Measurements from ENCODE around the gene TMEM200A.

TMEM200A gene

DNA sequence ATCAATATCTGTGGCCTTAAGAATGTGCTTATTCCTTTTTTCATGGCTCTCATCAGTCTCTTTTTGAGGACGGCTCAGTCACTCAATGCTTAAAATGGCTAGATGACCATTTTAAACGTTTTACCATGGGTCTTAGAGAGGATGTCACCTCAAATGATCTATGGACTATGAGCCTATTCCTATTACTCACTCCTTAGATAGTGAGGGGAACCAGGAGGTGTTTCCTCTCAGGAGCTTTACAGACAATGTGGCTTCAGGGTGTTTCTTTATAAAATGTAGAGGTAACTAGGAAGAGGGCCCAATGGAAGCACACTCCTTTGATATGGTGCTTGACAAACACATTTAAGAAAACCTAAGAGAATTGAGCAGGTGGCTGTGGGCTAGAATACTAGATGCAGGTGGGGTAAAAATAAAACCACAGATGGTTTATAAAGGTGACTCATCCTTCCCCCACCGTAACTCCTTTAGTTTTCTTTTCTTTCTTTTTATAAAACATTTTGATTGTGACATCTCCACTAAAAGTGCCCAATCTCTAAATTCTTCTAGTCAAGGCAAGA lies 1.5 kb upstream of the TMEM200A start:
- no peak overlapping the region for H3K4me2 ChIP-seq (ENCODE audit: low read length)
- H4K12ac ChIP-seq (ENCODE audit: low read depth, low read length): no peak overlapping the region
- H3K36me3 ChIP-seq (ENCODE audit: control insufficient read depth in 1 of 2, insufficient read depth in 2 of 2, low read length in 2 of 2): no peaks in the 10 kb centered on the region
- no peak overlapping the region for H3K23ac ChIP-seq (ENCODE audit: low read length)
- H3K27ac ChIP-seq (ENCODE audit: low read depth, low read length): no peak overlapping the region
- WGBS (ENCODE audit: extremely low coverage, insufficient coverage, insufficient read length): no CpG with 5 or more reads among the region's 3 CpGs
- H3K14ac ChIP-seq (ENCODE audit: low read length): no peak overlapping the region
- H4K8ac ChIP-seq (ENCODE audit: low read depth, low read length): no peak overlapping the region
- no peak overlapping the region for H2BK5ac ChIP-seq (ENCODE audit: low read depth, low read length, poor library complexity)
- no peak overlapping the region for H3K18ac ChIP-seq (ENCODE audit: low read length)
- no peak overlapping the region for H2AFZ ChIP-seq (ENCODE audit: insufficient read depth, low read length, poor library complexity)
- no peak for DNase-seq
- no peak overlapping the region for H2BK120ac ChIP-seq (ENCODE audit: insufficient read depth, low read length, poor library complexity)
- no peak overlapping the region for H4K91ac ChIP-seq (ENCODE audit: low read depth, low read length)
- H3K9me3 ChIP-seq (ENCODE audit: insufficient read depth, low read depth, low read length): no peaks in the 10 kb centered on the region
- no peak overlapping the region for H3K9ac ChIP-seq (ENCODE audit: low read length)
- no peaks in the 10 kb centered on the region for H3K79me1 ChIP-seq (ENCODE audit: low read length)
- no peak overlapping the region for H2AK5ac ChIP-seq (ENCODE audit: low read length)
- H3K27me3 ChIP-seq (ENCODE audit: insufficient read depth, low read length): peaks cover 5% of the 10 kb centered on the region
- peaks cover 0 to 5% of the 10 kb centered on the region in 2 experiments for H3K4me1 ChIP-seq (ENCODE audit: control insufficient read depth in 1 of 2, insufficient read depth in 2 of 2, low read length in 2 of 2)
- H3K79me2 ChIP-seq (ENCODE audit: control insufficient read depth, insufficient read depth, low read length, poor library complexity): no peaks in the 10 kb centered on the region
- H3K4ac ChIP-seq (ENCODE audit: low read depth, low read length): no peak overlapping the region
- no peak overlapping the region for H3K4me3 ChIP-seq (ENCODE audit: low read depth, low read length)
- no peak overlapping the region for H2BK12ac ChIP-seq (ENCODE audit: low read length)

DNA sequence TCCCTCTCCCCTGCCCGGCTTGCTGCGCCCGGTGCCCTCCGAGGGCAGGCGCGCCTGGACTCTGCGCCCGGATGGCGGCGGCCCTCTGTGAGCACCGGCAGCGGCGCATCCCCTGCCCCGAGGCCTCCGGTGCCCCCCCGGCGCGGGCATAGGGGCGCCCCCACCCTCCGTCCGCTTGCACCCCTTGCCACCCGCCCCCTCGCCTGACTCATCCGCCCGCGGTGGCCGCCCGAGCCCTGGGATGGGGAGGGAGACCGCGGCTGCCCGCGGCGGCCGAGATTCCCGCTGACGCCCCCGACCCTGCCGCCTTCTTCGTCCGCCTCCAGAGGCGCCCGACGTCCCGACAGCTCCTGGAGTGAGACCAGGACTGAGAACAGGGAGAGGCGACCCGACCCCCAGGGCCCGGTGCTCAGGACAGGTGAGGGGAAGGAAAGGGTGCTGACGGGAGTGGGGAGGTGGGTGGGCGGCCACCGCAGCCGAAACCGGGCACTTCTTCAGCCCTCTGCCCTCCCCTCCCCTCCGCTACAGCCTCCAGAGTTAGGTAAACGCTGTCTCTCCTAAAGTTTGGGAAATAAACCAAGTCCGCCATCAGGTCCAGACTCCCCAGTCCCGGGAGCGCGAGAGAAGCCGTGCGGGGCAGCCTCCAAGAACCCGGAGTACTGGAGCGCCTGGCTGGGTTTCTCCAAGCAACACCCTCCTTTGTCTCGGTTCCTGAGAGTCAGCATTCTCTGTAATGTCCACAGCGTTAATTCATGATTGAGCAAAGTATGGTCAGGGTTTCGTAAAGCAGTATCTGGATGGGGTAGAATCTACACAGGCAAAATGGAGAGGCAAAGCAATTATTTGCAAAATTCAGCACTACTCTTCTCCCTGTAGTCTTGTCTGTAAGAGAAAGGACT lies 539 bp downstream of the TMEM200A start:
- Histone ChIP-seq H3K27ac (ENCODE audit: low read depth, low read length) (no peak overlapping the region), H3K4me2 (ENCODE audit: low read length) (peak overlapping the region; percentile 88), H3K4me3 (ENCODE audit: low read depth, low read length) (peak overlapping the region; percentile 79), H2AK5ac (ENCODE audit: low read length) (no peak overlapping the region), H3K23ac (ENCODE audit: low read length) (no peak overlapping the region), H3K9ac (ENCODE audit: low read length) (peak overlapping the region; percentile 44), H3K36me3 (ENCODE audit: control insufficient read depth in 1 of 2, insufficient read depth in 2 of 2, low read length in 2 of 2) (no peaks in the 10 kb centered on the region), H3K14ac (ENCODE audit: low read length) (no peak overlapping the region), H4K12ac (ENCODE audit: low read depth, low read length) (no peak overlapping the region), H2BK120ac (ENCODE audit: insufficient read depth, low read length, poor library complexity) (no peak overlapping the region), H2AFZ (ENCODE audit: insufficient read depth, low read length, poor library complexity) (peak overlapping the region; percentile 17), H4K91ac (ENCODE audit: low read depth, low read length) (peak overlapping the region; percentile 39), H3K9me3 (ENCODE audit: insufficient read depth, low read depth, low read length) (no peaks in the 10 kb centered on the region), H2BK12ac (ENCODE audit: low read length) (no peak overlapping the region), H3K27me3 (ENCODE audit: insufficient read depth, low read length) (peaks cover 5% of the 10 kb centered on the region), H3K79me2 (ENCODE audit: control insufficient read depth, insufficient read depth, low read length, poor library complexity) (no peaks in the 10 kb centered on the region), H3K18ac (ENCODE audit: low read length) (no peak overlapping the region), H3K4ac (ENCODE audit: low read depth, low read length) (no peak overlapping the region), H2BK5ac (ENCODE audit: low read depth, low read length, poor library complexity) (no peak overlapping the region), H4K8ac (ENCODE audit: low read depth, low read length) (no peak overlapping the region), H3K79me1 (ENCODE audit: low read length) (no peaks in the 10 kb centered on the region), H3K4me1 (ENCODE audit: control insufficient read depth in 1 of 2, insufficient read depth in 2 of 2, low read length in 2 of 2) (peaks cover 0 to 5% of the 10 kb centered on the region in 2 experiments)
- peak in 1 of 2 donors; percentile 18 for DNase-seq
- no CpG with 5 or more reads among the region's 65 CpGs for WGBS (ENCODE audit: extremely low coverage, insufficient coverage, insufficient read length)

DNA sequence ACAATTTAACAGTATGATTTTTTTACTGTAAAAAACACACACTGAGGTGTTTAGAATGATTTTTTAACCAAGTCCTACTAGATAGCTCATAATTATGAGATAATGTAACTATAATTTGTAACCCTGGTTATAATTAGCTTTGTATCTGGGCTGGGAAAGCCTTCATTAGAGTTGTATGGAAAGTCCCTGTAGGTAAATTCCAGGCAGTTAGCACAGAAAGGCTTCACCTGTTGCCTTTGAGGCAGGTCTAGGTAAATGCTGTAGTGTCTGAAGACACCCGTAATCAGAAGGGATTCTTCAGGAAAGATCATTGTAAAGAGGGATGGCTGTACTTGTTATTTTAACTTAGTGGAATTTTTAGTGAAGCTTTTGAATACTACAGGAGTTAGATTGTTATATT lies 1.9 kb downstream of the TMEM200A start:
- H2BK5ac ChIP-seq (ENCODE audit: low read depth, low read length, poor library complexity): no peak overlapping the region
- no peak overlapping the region for H2AFZ ChIP-seq (ENCODE audit: insufficient read depth, low read length, poor library complexity)
- no peak overlapping the region for H3K4ac ChIP-seq (ENCODE audit: low read depth, low read length)
- H4K12ac ChIP-seq (ENCODE audit: low read depth, low read length): no peak overlapping the region
- DNase-seq: no peak
- peaks cover 0 to 5% of the 10 kb centered on the region in 2 experiments for H3K4me1 ChIP-seq (ENCODE audit: control insufficient read depth in 1 of 2, insufficient read depth in 2 of 2, low read length in 2 of 2)
- no peak overlapping the region for H2AK5ac ChIP-seq (ENCODE audit: low read length)
- H3K14ac ChIP-seq (ENCODE audit: low read length): no peak overlapping the region
- H2BK12ac ChIP-seq (ENCODE audit: low read length): no peak overlapping the region
- H3K27ac ChIP-seq (ENCODE audit: low read depth, low read length): no peak overlapping the region
- no peak overlapping the region for H2BK120ac ChIP-seq (ENCODE audit: insufficient read depth, low read length, poor library complexity)
- no peaks in the 10 kb centered on the region for H3K9me3 ChIP-seq (ENCODE audit: insufficient read depth, low read depth, low read length)
- no peak overlapping the region for H3K18ac ChIP-seq (ENCODE audit: low read length)
- WGBS (ENCODE audit: extremely low coverage, insufficient coverage, insufficient read length): no CpG with 5 or more reads among the region's 1 CpG
- no peak overlapping the region for H4K8ac ChIP-seq (ENCODE audit: low read depth, low read length)
- H3K23ac ChIP-seq (ENCODE audit: low read length): no peak overlapping the region
- H3K27me3 ChIP-seq (ENCODE audit: insufficient read depth, low read length): peaks cover 5% of the 10 kb centered on the region
- no peaks in the 10 kb centered on the region for H3K79me1 ChIP-seq (ENCODE audit: low read length)
- H3K9ac ChIP-seq (ENCODE audit: low read length): no peak overlapping the region
- no peak overlapping the region for H3K4me3 ChIP-seq (ENCODE audit: low read depth, low read length)
- H4K91ac ChIP-seq (ENCODE audit: low read depth, low read length): no peak overlapping the region
- no peak overlapping the region for H3K4me2 ChIP-seq (ENCODE audit: low read length)
- no peaks in the 10 kb centered on the region for H3K79me2 ChIP-seq (ENCODE audit: control insufficient read depth, insufficient read depth, low read length, poor library complexity)
- H3K36me3 ChIP-seq (ENCODE audit: control insufficient read depth in 1 of 2, insufficient read depth in 2 of 2, low read length in 2 of 2): no peaks in the 10 kb centered on the region

DNA sequence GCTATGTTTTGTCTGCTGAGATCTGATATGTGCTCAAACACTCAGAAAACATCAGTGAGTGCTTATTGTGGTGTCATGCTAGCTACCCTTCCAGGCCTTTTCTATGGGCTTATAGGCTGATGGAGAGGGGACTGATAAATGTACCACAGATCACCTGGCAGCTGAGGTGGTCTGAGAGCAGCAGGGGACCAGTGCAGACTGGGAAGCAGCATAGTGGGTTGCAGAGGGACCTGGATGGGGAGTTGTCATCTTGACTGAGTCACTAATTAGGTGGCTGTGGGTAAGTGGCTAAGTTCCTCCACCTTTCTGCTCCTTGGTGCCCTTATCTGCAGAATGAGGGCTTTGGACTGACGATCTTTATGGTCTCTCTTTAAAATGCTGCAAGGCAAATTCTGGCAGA lies 2.8 kb downstream of the TMEM200A start:
- H2AK5ac ChIP-seq (ENCODE audit: low read length): no peak overlapping the region
- no peaks in the 10 kb centered on the region for H3K79me1 ChIP-seq (ENCODE audit: low read length)
- H3K9me3 ChIP-seq (ENCODE audit: insufficient read depth, low read depth, low read length): no peaks in the 10 kb centered on the region
- H2BK5ac ChIP-seq (ENCODE audit: low read depth, low read length, poor library complexity): no peak overlapping the region
- no peak overlapping the region for H3K4me3 ChIP-seq (ENCODE audit: low read depth, low read length)
- no peaks in the 10 kb centered on the region for H3K79me2 ChIP-seq (ENCODE audit: control insufficient read depth, insufficient read depth, low read length, poor library complexity)
- H4K91ac ChIP-seq (ENCODE audit: low read depth, low read length): no peak overlapping the region
- no peak overlapping the region for H2AFZ ChIP-seq (ENCODE audit: insufficient read depth, low read length, poor library complexity)
- no peak overlapping the region for H3K23ac ChIP-seq (ENCODE audit: low read length)
- H3K4ac ChIP-seq (ENCODE audit: low read depth, low read length): no peak overlapping the region
- H2BK120ac ChIP-seq (ENCODE audit: insufficient read depth, low read length, poor library complexity): no peak overlapping the region
- no peaks in the 10 kb centered on the region for H3K36me3 ChIP-seq (ENCODE audit: control insufficient read depth in 1 of 2, insufficient read depth in 2 of 2, low read length in 2 of 2)
- H3K27me3 ChIP-seq (ENCODE audit: insufficient read depth, low read length): peaks cover 5% of the 10 kb centered on the region
- H3K4me1 ChIP-seq (ENCODE audit: control insufficient read depth in 1 of 2, insufficient read depth in 2 of 2, low read length in 2 of 2): peaks cover 0 to 5% of the 10 kb centered on the region in 2 experiments
- H3K27ac ChIP-seq (ENCODE audit: low read depth, low read length): no peak overlapping the region
- H3K18ac ChIP-seq (ENCODE audit: low read length): no peak overlapping the region
- no peak overlapping the region for H3K4me2 ChIP-seq (ENCODE audit: low read length)
- H4K8ac ChIP-seq (ENCODE audit: low read depth, low read length): no peak overlapping the region
- H3K9ac ChIP-seq (ENCODE audit: low read length): no peak overlapping the region
- no peak overlapping the region for H3K14ac ChIP-seq (ENCODE audit: low read length)
- WGBS (ENCODE audit: extremely low coverage, insufficient coverage, insufficient read length): no CpG with 5 or more reads among the region's 1 CpG
- DNase-seq: peak; percentile 7 to 19
- H4K12ac ChIP-seq (ENCODE audit: low read depth, low read length): no peak overlapping the region
- H2BK12ac ChIP-seq (ENCODE audit: low read length): no peak overlapping the region
